Natural killer cell (primary cell): ENCODE data around the gene PRRX2. TPM values are rescaled to one million over a fixed set of nuclear protein-coding genes. Genes with fewer than 3 reads are reported as not detected.

Source experiments
- ATAC-seq, 3 donors: fragments of 150-1000 bp in 2 of 3; fragments of 200-7000 bp in 1 of 3; cut with Tn5 transposase; 1 replicate in 1 of 3; 2 replicates in 2 of 3; pipeline ENCODE4 v1.10.0; 2021; ENCODE audit warnings: mild to moderate bottlenecking in 2 of 3, moderate library complexity in 2 of 3
- DNase-seq, 2 donors: peaks; one replicate each; pipeline versions ENCODE4 v3.0.0 to v3.0.0-alpha.2; 2013 to 2021; ENCODE audit warnings: mixed read lengths in 1 of 2
- H3K27ac ChIP-seq: one replicate; pipeline ENCODE4 v1.5.1; 2013; ENCODE audit warnings: mild to moderate bottlenecking, low read length
- H3K27me3 ChIP-seq: one replicate; pipeline ENCODE4 v1.6.1; 2013; ENCODE audit warnings: low read length; ENCODE audit not compliant: control insufficient read depth, insufficient read depth
- H3K36me3 ChIP-seq: one replicate; pipeline ENCODE4 v1.6.1; 2013; ENCODE audit warnings: low read length; ENCODE audit not compliant: control insufficient read depth, insufficient read depth
- H3K4me1 ChIP-seq: one replicate; pipeline ENCODE4 v1.6.1; 2013; ENCODE audit warnings: low read length; ENCODE audit not compliant: control insufficient read depth, insufficient read depth
- H3K4me3 ChIP-seq: one replicate; pipeline ENCODE4 v1.5.1; 2013; ENCODE audit warnings: low read length
- H3K9me3 ChIP-seq: one replicate; pipeline ENCODE4 v1.6.1; 2013; ENCODE audit warnings: low read length; ENCODE audit not compliant: control insufficient read depth, insufficient read depth
- H3K27ac Mint-ChIP-seq, 2 donors: one replicate each; pipeline ENCODE4 v1.8.0; 2022; ENCODE audit warnings: mild to moderate bottlenecking in 2 of 2, mixed read lengths in 2 of 2, moderate library complexity in 1 of 2
- H3K27me3 Mint-ChIP-seq, 2 donors: one replicate each; pipeline ENCODE4 v1.8.0; 2022; ENCODE audit warnings: low read depth in 2 of 2, mixed read lengths in 2 of 2
- H3K36me3 Mint-ChIP-seq: one replicate; pipeline ENCODE4 v1.8.0; 2022; ENCODE audit warnings: mixed read lengths
- H3K4me1 Mint-ChIP-seq, 2 donors: one replicate each; pipeline ENCODE4 v1.8.0; 2022; ENCODE audit warnings: mixed read lengths in 2 of 2
- H3K4me3 Mint-ChIP-seq: one replicate; pipeline ENCODE4 v1.8.0; 2022; ENCODE audit warnings: mild to moderate bottlenecking, moderate library complexity, mixed read lengths
- H3K9me3 Mint-ChIP-seq, 2 donors: one replicate each; pipeline ENCODE4 v1.8.0; 2022; ENCODE audit warnings: mixed read lengths in 2 of 2
- WGBS: methylation state at CpG from one replicate; pipeline ENCODE4 v1.1.7; 2013; ENCODE audit warnings: missing lambda C conversion rate; ENCODE audit not compliant: insufficient coverage; 5-methylcytosine and 5-hydroxymethylcytosine counted together
- intact Hi-C: fragments of 100-400 bp; cut with micrococcal nuclease; formaldehyde crosslinking; loops from one replicate; pipeline ENCODE4 v1.14.2; 2022
- total RNA-seq, 4 donors: library from RNA; stranded (reverse); fragments of 120-200 nt in 1 of 4; gene quantifications; one replicate each; pipeline versions ENCODE4 v1.2.3 to v1.2.4, GENCODE V29; 2013 to 2022
- TF ChIP-seq, protein P1 (sequence below): fragments of 200-600 bp; IDR thresholded peaks from one replicate; pipeline ENCODE4 v1.8.0; 2022; ENCODE audit warnings: antibody characterized with exemption

PRRX2 gene
- total RNA-seq, 3 donors from 2014 or later (not counting 1 experiment from before 2014, with no cell fraction given) = not detected

DNA sequence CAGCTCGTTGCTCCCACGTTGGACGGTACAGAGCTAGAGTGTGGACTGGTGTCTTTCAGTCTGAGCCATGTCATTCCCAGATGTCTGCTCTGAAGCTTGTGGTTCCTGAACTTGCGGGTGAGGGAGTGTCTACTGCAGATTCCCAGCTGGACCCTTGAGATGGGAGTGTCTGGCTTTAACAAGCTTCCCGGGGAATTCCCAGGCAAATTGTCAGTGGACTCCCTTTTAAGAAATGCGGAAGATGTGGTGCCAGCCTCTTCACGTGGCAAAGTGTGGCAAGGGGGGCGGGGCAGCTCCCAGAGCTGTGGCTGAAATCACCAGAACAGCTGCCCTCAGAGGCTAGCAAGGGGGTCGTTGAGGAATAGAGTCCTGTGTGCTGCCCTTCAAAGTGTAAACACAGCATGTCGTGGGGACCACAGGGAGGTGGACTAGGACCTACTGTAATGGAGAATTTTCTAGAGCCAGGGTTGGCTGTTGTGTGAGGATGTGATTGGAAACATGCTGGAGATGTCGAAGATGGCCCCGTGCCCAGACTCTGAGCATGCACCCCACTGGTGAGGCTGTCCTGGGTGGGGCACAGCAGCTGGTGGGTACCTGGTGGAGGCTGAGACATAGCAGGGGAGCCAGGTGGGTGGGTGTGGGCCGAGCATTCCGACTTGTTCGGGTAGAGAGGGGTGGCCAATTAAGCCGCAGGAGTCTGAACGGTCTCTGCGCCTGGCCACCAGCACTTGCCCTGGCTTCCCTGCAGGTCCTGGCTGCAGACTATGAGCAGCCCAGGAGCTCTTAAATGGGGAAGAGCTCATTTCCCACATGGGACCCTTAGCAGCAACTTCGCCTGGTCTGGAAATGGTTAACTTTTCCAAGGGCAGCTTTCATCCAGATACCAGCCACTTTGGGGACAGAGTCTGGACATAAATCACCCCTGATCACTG, 37.4 kb downstream of the PRRX2 start:
- Mint-ChIP-seq H3K36me3 (no peaks in the 10 kb centered on the region), H3K27ac (no peak overlapping the region), H3K27me3 (peaks cover 0 to 15% of the 10 kb centered on the region in 2 donors), H3K4me3 (no peak overlapping the region), H3K4me1 (no peaks in the 10 kb centered on the region), H3K9me3 (no peaks in the 10 kb centered on the region)
- DNase-seq (no peak), ATAC-seq (no peak)
- no peaks in the 10 kb centered on the region for H3K4me1 ChIP-seq
- no peak overlapping the region for H3K4me3 ChIP-seq
- intact Hi-C loops = no loop called here
- no peak overlapping the region for H3K27ac ChIP-seq
- peaks cover 10% of the 10 kb centered on the region for H3K27me3 ChIP-seq
- 75% methylated on average over 19 of the region's 19 CpGs for WGBS
- TF ChIP-seq, protein P1, sequence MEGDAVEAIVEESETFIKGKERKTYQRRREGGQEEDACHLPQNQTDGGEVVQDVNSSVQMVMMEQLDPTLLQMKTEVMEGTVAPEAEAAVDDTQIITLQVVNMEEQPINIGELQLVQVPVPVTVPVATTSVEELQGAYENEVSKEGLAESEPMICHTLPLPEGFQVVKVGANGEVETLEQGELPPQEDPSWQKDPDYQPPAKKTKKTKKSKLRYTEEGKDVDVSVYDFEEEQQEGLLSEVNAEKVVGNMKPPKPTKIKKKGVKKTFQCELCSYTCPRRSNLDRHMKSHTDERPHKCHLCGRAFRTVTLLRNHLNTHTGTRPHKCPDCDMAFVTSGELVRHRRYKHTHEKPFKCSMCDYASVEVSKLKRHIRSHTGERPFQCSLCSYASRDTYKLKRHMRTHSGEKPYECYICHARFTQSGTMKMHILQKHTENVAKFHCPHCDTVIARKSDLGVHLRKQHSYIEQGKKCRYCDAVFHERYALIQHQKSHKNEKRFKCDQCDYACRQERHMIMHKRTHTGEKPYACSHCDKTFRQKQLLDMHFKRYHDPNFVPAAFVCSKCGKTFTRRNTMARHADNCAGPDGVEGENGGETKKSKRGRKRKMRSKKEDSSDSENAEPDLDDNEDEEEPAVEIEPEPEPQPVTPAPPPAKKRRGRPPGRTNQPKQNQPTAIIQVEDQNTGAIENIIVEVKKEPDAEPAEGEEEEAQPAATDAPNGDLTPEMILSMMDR = no peak
- H3K9me3 ChIP-seq = no peaks in the 10 kb centered on the region
- no peaks in the 10 kb centered on the region for H3K36me3 ChIP-seq

- H3K4me1 ChIP-seq = no peaks in the 10 kb centered on the region
- Mint-ChIP-seq H3K9me3 (no peaks in the 10 kb centered on the region), H3K27ac (no peak overlapping the region), H3K36me3 (no peaks in the 10 kb centered on the region), H3K27me3 (peaks cover 0 to 12% of the 10 kb centered on the region in 2 donors), H3K4me1 (no peaks in the 10 kb centered on the region), H3K4me3 (no peak overlapping the region)
- peaks cover 1% of the 10 kb centered on the region for H3K27me3 ChIP-seq
- TF ChIP-seq, protein P1 = no peak
- intact Hi-C loops = no loop called here
- H3K4me3 ChIP-seq = no peak overlapping the region
- ATAC-seq (no peak), DNase-seq (no peak)
- H3K9me3 ChIP-seq = no peaks in the 10 kb centered on the region
- 84% methylated on average over 17 of the region's 17 CpGs for WGBS
- no peak overlapping the region for H3K27ac ChIP-seq
- H3K36me3 ChIP-seq = no peaks in the 10 kb centered on the region
These were observed 38.4 kb downstream of the PRRX2 start for GRCh38 chr9:129703667-129704355.

GRCh38 chr9:129704807-129705206, 39.4 kb downstream of the PRRX2 start:
- no peaks in the 10 kb centered on the region for H3K9me3 ChIP-seq
- 77% methylated on average over 7 of the region's 8 CpGs for WGBS
- TF ChIP-seq, protein P1 = no peak
- no peak overlapping the region for H3K27ac ChIP-seq
- intact Hi-C loops = no loop called here
- H3K27me3 ChIP-seq = no peaks in the 10 kb centered on the region
- Mint-ChIP-seq H3K4me1 (no peaks in the 10 kb centered on the region), H3K9me3 (no peaks in the 10 kb centered on the region), H3K36me3 (no peaks in the 10 kb centered on the region), H3K4me3 (no peak overlapping the region), H3K27me3 (peaks cover 0 to 8% of the 10 kb centered on the region in 2 donors), H3K27ac (no peak overlapping the region)
- H3K4me1 ChIP-seq = no peaks in the 10 kb centered on the region
- no peak overlapping the region for H3K4me3 ChIP-seq
- no peak for ATAC-seq
- no peaks in the 10 kb centered on the region for H3K36me3 ChIP-seq
- no peak for DNase-seq
